ENCODE measurements around the gene CENATAC. TPM values are rescaled to one million over a fixed set of nuclear protein-coding genes. Genes with fewer than 3 reads are reported as not detected.

Gene CENATAC
- total RNA-seq, 1 experiment from 2014 or later: 55.2 TPM

- Mint-ChIP-seq H3K27ac (no peak overlapping the region), H3K36me3 (ENCODE audit: insufficient read depth in 1 of 3, low read depth in 3 of 3) (peaks cover 31 to 68% (median 61%) of the 10 kb centered on the region in 3 experiments)
- DNase-seq: no peak
Observed at GRCh38 chr11:119026970-119027369, 29.0 kb downstream of the CENATAC start.

More at GRCh38 chr11:119026970-119027369, 29.0 kb downstream of the CENATAC start:
- Histone ChIP-seq H3K27me3 (ENCODE audit: insufficient read depth, low read length) (no peaks in the 10 kb centered on the region), H4K91ac (ENCODE audit: insufficient read length, low read depth, low read length) (no peak overlapping the region), H3K23ac (ENCODE audit: insufficient read length, low read depth, low read length) (no peak overlapping the region), H2BK20ac (ENCODE audit: low read depth, low read length, poor library complexity, severe bottlenecking) (no peak overlapping the region), H2AK5ac (ENCODE audit: insufficient read length, low read length) (no peak overlapping the region), H3K9ac (ENCODE audit: extremely low read depth, insufficient read length, low read length) (no peak overlapping the region), H3K4ac (ENCODE audit: low read depth, low read length) (no peak overlapping the region), H2BK5ac (ENCODE audit: insufficient read length, low read length) (no peak overlapping the region), H3K79me1 (ENCODE audit: insufficient read depth, low read depth, low read length, poor library complexity, severe bottlenecking) (peaks cover 3% of the 10 kb centered on the region), H4K20me1 (ENCODE audit: control insufficient read depth, insufficient read depth, insufficient read length) (no peaks in the 10 kb centered on the region), H2BK120ac (ENCODE audit: low read depth, low read length, poor library complexity, severe bottlenecking) (no peak overlapping the region), H3K23me2 (ENCODE audit: insufficient read length, low read depth, low read length, poor library complexity, severe bottlenecking) (peaks cover 14% of the 10 kb centered on the region), H2BK15ac (ENCODE audit: low read depth, low read length) (no peak overlapping the region), H3K18ac (ENCODE audit: insufficient read length, low read depth, low read length) (no peak overlapping the region), H3K79me2 (ENCODE audit: insufficient read depth, low read length) (no peaks in the 10 kb centered on the region), H2BK12ac (ENCODE audit: insufficient read length, low read depth, low read length) (no peak overlapping the region), H3K27ac (ENCODE audit: insufficient read length, low read depth, low read length) (no peak overlapping the region), H3K56ac (ENCODE audit: insufficient read length, low read depth, low read length) (no peak overlapping the region), H3T11ph (ENCODE audit: low read length) (no peak overlapping the region), H3K4me2 (ENCODE audit: insufficient read depth, insufficient read length, low read length) (no peak overlapping the region), H2AFZ (ENCODE audit: low read length) (no peak overlapping the region), H3K4me1 (ENCODE audit: insufficient read depth, low read length) (peaks cover 8% of the 10 kb centered on the region; the same call in 1 of the 2 replicates), H3K9me3 (ENCODE audit: control insufficient read depth, low read depth, low read length) (no peaks in the 10 kb centered on the region), H3K14ac (ENCODE audit: insufficient read depth, low read length) (no peak overlapping the region), H4K5ac (ENCODE audit: insufficient read length, low read depth, low read length) (no peak overlapping the region), H4K8ac (replicated peaks; ENCODE audit: insufficient read length, low read depth, low read length) (no peak overlapping the region)
- TF ChIP-seq CTCF (conservative IDR thresholded peaks at IDR 0.05): no peak
- no peaks in the 10 kb centered on the region; the same call in 1 of the 2 replicates for H3K27me3 Mint-ChIP-seq (ENCODE audit: low read depth)
- no peak overlapping the region for H3K4me3 Mint-ChIP-seq
- no peaks in the 10 kb centered on the region for H3K9me3 Mint-ChIP-seq
- peaks cover 22 to 24% of the 10 kb centered on the region in 2 experiments for H3K4me1 Mint-ChIP-seq
- WGBS (ENCODE audit: extremely low coverage, insufficient read length, low lambda C conversion rate): no CpG with 5 or more reads among the region's 2 CpGs
